ENCODE results near the gene TRIM2.

TRIM2 gene

GRCh38 chr4:153274967-153275366 lies 70.7 kb downstream of the TRIM2 start:
- no peak for DNase-seq (ENCODE audit: low read depth in 1 of 2, low spot score in 1 of 2)
- H3K27me3 ChIP-seq (ENCODE audit: insufficient read depth, poor library complexity, severe bottlenecking) = no peaks in the 10 kb centered on the region
- no peak for TF ChIP-seq POLR2AphosphoS5 (IDR thresholded peaks at IDR 0.05; ENCODE audit: low read depth)
- TF ChIP-seq REST (IDR thresholded peaks at IDR 0.05; ENCODE audit: insufficient replicate concordance, low read depth) = no peak
- no peak for TF ChIP-seq CTCF (IDR thresholded peaks at IDR 0.05; ENCODE audit: insufficient read depth, low read length)
- no peak for TF ChIP-seq SPI1 (IDR thresholded peaks at IDR 0.05; ENCODE audit: borderline replicate concordance, low read depth)
- TF ChIP-seq GABPA (IDR thresholded peaks at IDR 0.05; ENCODE audit: low read depth) = no peak
- H3K27ac ChIP-seq (replicated peaks) = no peak overlapping the region
- no peak overlapping the region for H3K4me3 ChIP-seq (replicated peaks; ENCODE audit: insufficient read depth, low read length)

- Histone ChIP-seq H3K4me3 (replicated peaks; ENCODE audit: insufficient read depth, low read length) (no peak overlapping the region), H3K27me3 (ENCODE audit: insufficient read depth, poor library complexity, severe bottlenecking) (no peaks in the 10 kb centered on the region), H3K27ac (replicated peaks) (no peak overlapping the region)
- no peak for DNase-seq (ENCODE audit: low read depth in 1 of 2, low spot score in 1 of 2)
- TF ChIP-seq CTCF (IDR thresholded peaks at IDR 0.05; ENCODE audit: insufficient read depth, low read length) (no peak), REST (IDR thresholded peaks at IDR 0.05; ENCODE audit: insufficient replicate concordance, low read depth) (no peak), SPI1 (IDR thresholded peaks at IDR 0.05; ENCODE audit: borderline replicate concordance, low read depth) (no peak), GABPA (IDR thresholded peaks at IDR 0.05; ENCODE audit: low read depth) (no peak), POLR2AphosphoS5 (IDR thresholded peaks at IDR 0.05; ENCODE audit: low read depth) (no peak)
Measured at GRCh38 chr4:153275380-153276276, 71.4 kb downstream of the TRIM2 start.

- DNase-seq (ENCODE audit: low read depth in 1 of 2, low spot score in 1 of 2) = no peak
- TF ChIP-seq POLR2AphosphoS5 (IDR thresholded peaks at IDR 0.05; ENCODE audit: low read depth) = no peak
- TF ChIP-seq SPI1 (IDR thresholded peaks at IDR 0.05; ENCODE audit: borderline replicate concordance, low read depth) = no peak
- TF ChIP-seq REST (IDR thresholded peaks at IDR 0.05; ENCODE audit: insufficient replicate concordance, low read depth) = no peak
- TF ChIP-seq CTCF (IDR thresholded peaks at IDR 0.05; ENCODE audit: insufficient read depth, low read length) = no peak
- no peak for TF ChIP-seq GABPA (IDR thresholded peaks at IDR 0.05; ENCODE audit: low read depth)
- H3K27me3 ChIP-seq (ENCODE audit: insufficient read depth, poor library complexity, severe bottlenecking) = no peaks in the 10 kb centered on the region
- no peak overlapping the region for H3K4me3 ChIP-seq (replicated peaks; ENCODE audit: insufficient read depth, low read length)
- H3K27ac ChIP-seq (replicated peaks) = no peak overlapping the region
Measured at GRCh38 chr4:153276971-153277370, 72.7 kb downstream of the TRIM2 start.

All from HL-60 (cell line).